PC-3 (cell line): ENCODE data around the gene UBTF. TPM values are rescaled to one million over a fixed set of nuclear protein-coding genes. Genes with fewer than 3 reads are reported as not detected.

ENCODE experiments used
- ATAC-seq: fragments of 200-7000 bp; cut with Tn5 transposase; 2 replicates; pipeline ENCODE4 v1.9.1; 2020; ENCODE audit warnings: mild to moderate bottlenecking, moderate library complexity
- BruUV-seq: library from RNA; stranded (reverse); fragments of 400-500 nt; replicated peaks from 2 replicates; lab custom pipeline; 2021; lab: Mats Ljungman, UMichigan
- CTCF ChIA-PET: fragments of 300-600 bp; sonication (Branson Sonifier 250); formaldehyde crosslinking; loops from one replicate; lab custom pipeline; 2022; ENCODE audit warnings: antibody characterized with exemption; lab: Charles Lee
- POLR2A ChIA-PET: fragments of 300-600 bp; sonication (Branson Sonifier 250); formaldehyde crosslinking; loops from one replicate; lab custom pipeline; 2022; ENCODE audit warnings: antibody characterized with exemption; ENCODE audit not compliant: unreplicated experiment; lab: Charles Lee
- DNase-seq: peaks from one replicate; pipeline ENCODE4 v3.0.0-alpha.2; 2015
- H2AFZ ChIP-seq: fragments of 300-600 bp; sonication (generic); 2 replicates; pipeline ENCODE4 v1.6.0; 2016; ENCODE audit warnings: antibody characterized with exemption, low read length
- H3F3A ChIP-seq: fragments of 300-600 bp; sonication (generic); one replicate; pipeline ENCODE4 v1.6.0; 2017; ENCODE audit warnings: antibody characterized with exemption, low read length, control low read depth, mild to moderate bottlenecking; ENCODE audit not compliant: unreplicated experiment
- H3K27ac ChIP-seq: fragments of 300-600 bp; sonication (generic); 2 replicates; pipeline ENCODE4 v1.5.1; 2016; ENCODE audit warnings: mild to moderate bottlenecking, low read length
- H3K27me3 ChIP-seq: fragments of 300-600 bp; sonication (generic); 2 replicates; pipeline ENCODE4 v1.6.1; 2016; ENCODE audit warnings: low read length, mixed read lengths
- H3K36me3 ChIP-seq: fragments of 300-600 bp; sonication (generic); 2 replicates; pipeline ENCODE4 v1.6.1; 2016; ENCODE audit warnings: low read depth, mixed run types, low read length, mixed read lengths
- H3K4me1 ChIP-seq: fragments of 300-600 bp; sonication (generic); 2 replicates; pipeline ENCODE4 v1.5.1; 2016; ENCODE audit warnings: low read length; ENCODE audit not compliant: insufficient read depth
- H3K4me2 ChIP-seq: fragments of 300-600 bp; sonication (generic); 2 replicates; pipeline ENCODE4 v1.6.0; 2016; ENCODE audit warnings: low read length
- H3K4me3 ChIP-seq: fragments of 300-600 bp; sonication (generic); 2 replicates; pipeline ENCODE4 v1.5.1; 2016; ENCODE audit warnings: mild to moderate bottlenecking, low read length, mixed read lengths
- H3K79me2 ChIP-seq: fragments of 300-600 bp; sonication (generic); 2 replicates; pipeline ENCODE4 v1.6.1; 2017; ENCODE audit warnings: low read length, mixed read lengths
- H3K9ac ChIP-seq: fragments of 300-600 bp; sonication (generic); 2 replicates; pipeline ENCODE4 v1.6.0; 2016; ENCODE audit warnings: mild to moderate bottlenecking, low read length
- H3K9me2 ChIP-seq: fragments of 300-600 bp; sonication (generic); replicated peaks from 2 replicates; pipeline ENCODE4 v1.6.1; 2016; ENCODE audit warnings: mixed run types, low read length, mixed read lengths
- H3K9me3 ChIP-seq: fragments of 300-600 bp; sonication (generic); 2 replicates; pipeline ENCODE4 v1.6.1; 2016; ENCODE audit warnings: low read length, mixed read lengths
- H4K20me1 ChIP-seq: fragments of 300-600 bp; sonication (generic); 2 replicates; pipeline ENCODE4 v1.6.1; 2016; ENCODE audit warnings: low read length, mixed read lengths
- EZH2 ChIP-seq: fragments of 300-600 bp; sonication (generic); IDR thresholded peaks from one replicate; pipeline ENCODE4 v1.6.1; 2017; ENCODE audit warnings: antibody characterized with exemption, mild to moderate bottlenecking, low read length; ENCODE audit not compliant: unreplicated experiment
- EZH2phosphoT487 ChIP-seq: fragments of 300-600 bp; sonication (generic); IDR thresholded peaks from 2 replicates; pipeline ENCODE4 v1.6.1; 2018; ENCODE audit warnings: mild to moderate bottlenecking, antibody characterized with exemption, low read length, borderline replicate concordance
- intact Hi-C: fragments of 100-400 bp; cut with micrococcal nuclease; formaldehyde crosslinking; loops from 2 replicates; pipeline ENCODE4 v1.9.0; 2023
- total RNA-seq: library from RNA; depleted of rRNA; stranded (reverse); fragments of >200 nt; gene quantifications from 2 replicates; pipeline ENCODE4 v1.2.3, GENCODE V29; 2014
- TF ChIP-seq, protein P1 (sequence below): fragments of 300-600 bp; sonication (generic); conservative IDR thresholded peaks from 2 replicates; pipeline ENCODE4 v1.5.1; 2017; ENCODE audit warnings: antibody characterized with exemption, low read depth, mild to moderate bottlenecking, low read length

UBTF gene
- total RNA-seq, 1 experiment from 2014 or later, result 139 TPM

- no peaks in the 10 kb centered on the region for H3K9me2 ChIP-seq
- no peaks in the 10 kb centered on the region for H3K9me3 ChIP-seq
- no peak overlapping the region for H3K27ac ChIP-seq
- no peak overlapping the region for H2AFZ ChIP-seq
- TF ChIP-seq EZH2phosphoT487 (no peak), EZH2 (no peak)
- TF ChIP-seq, protein P1, sequence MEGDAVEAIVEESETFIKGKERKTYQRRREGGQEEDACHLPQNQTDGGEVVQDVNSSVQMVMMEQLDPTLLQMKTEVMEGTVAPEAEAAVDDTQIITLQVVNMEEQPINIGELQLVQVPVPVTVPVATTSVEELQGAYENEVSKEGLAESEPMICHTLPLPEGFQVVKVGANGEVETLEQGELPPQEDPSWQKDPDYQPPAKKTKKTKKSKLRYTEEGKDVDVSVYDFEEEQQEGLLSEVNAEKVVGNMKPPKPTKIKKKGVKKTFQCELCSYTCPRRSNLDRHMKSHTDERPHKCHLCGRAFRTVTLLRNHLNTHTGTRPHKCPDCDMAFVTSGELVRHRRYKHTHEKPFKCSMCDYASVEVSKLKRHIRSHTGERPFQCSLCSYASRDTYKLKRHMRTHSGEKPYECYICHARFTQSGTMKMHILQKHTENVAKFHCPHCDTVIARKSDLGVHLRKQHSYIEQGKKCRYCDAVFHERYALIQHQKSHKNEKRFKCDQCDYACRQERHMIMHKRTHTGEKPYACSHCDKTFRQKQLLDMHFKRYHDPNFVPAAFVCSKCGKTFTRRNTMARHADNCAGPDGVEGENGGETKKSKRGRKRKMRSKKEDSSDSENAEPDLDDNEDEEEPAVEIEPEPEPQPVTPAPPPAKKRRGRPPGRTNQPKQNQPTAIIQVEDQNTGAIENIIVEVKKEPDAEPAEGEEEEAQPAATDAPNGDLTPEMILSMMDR, result no peak
- H3K4me2 ChIP-seq, result no peak overlapping the region
- CTCF ChIA-PET, result interaction anchor here (0.6 to 1.8 kb wide), 7 partner anchors 9 to 161 kb away, joined by 4 to 42 read pairs (median 8); partner anchors contain the start of gene HDAC5
- DNase-seq, result no peak
- POLR2A ChIA-PET, result no interaction called here
- peaks cover 9% of the 10 kb centered on the region for H3K4me1 ChIP-seq
- no peaks in the 10 kb centered on the region for H3K79me2 ChIP-seq
- BruUV-seq, result no TSS peak
- H3F3A ChIP-seq, result no peaks in the 10 kb centered on the region
- no peak overlapping the region for H3K4me3 ChIP-seq
- no peaks in the 10 kb centered on the region for H4K20me1 ChIP-seq
- no peaks in the 10 kb centered on the region for H3K27me3 ChIP-seq
- ATAC-seq, result no peak
- intact Hi-C loops, result no loop called here
- H3K9ac ChIP-seq, result no peak overlapping the region
- H3K36me3 ChIP-seq, result no peaks in the 10 kb centered on the region
Measured at GRCh38 chr17:44167181-44167861, 52.2 kb downstream of the UBTF start.

- H3K9me2 ChIP-seq, result no peaks in the 10 kb centered on the region
- H3K4me3 ChIP-seq, result no peak overlapping the region
- POLR2A ChIA-PET, result no interaction called here
- no peak overlapping the region for H3K9ac ChIP-seq
- H3K4me2 ChIP-seq, result no peak overlapping the region
- peaks cover 16% of the 10 kb centered on the region; the same call in 1 of the 2 replicates for H3K36me3 ChIP-seq
- H2AFZ ChIP-seq, result no peak overlapping the region
- DNase-seq (peak; percentile 1), ATAC-seq (no peak)
- no peaks in the 10 kb centered on the region for H3K79me2 ChIP-seq
- no peak overlapping the region for H3K27ac ChIP-seq
- H3K9me3 ChIP-seq, result no peaks in the 10 kb centered on the region
- H4K20me1 ChIP-seq, result no peaks in the 10 kb centered on the region
- no TSS peak for BruUV-seq
- no peaks in the 10 kb centered on the region for H3F3A ChIP-seq
- TF ChIP-seq EZH2, result no peak
- TF ChIP-seq, protein P1, result no peak
- no peak for TF ChIP-seq EZH2phosphoT487
- intact Hi-C loops, result no loop called here
- H3K27me3 ChIP-seq, result no peaks in the 10 kb centered on the region
- CTCF ChIA-PET, result no interaction called here
- peaks cover 4% of the 10 kb centered on the region for H3K4me1 ChIP-seq
Measured at GRCh38 chr17:44164476-44164875, 55.0 kb downstream of the UBTF start.

DNA sequence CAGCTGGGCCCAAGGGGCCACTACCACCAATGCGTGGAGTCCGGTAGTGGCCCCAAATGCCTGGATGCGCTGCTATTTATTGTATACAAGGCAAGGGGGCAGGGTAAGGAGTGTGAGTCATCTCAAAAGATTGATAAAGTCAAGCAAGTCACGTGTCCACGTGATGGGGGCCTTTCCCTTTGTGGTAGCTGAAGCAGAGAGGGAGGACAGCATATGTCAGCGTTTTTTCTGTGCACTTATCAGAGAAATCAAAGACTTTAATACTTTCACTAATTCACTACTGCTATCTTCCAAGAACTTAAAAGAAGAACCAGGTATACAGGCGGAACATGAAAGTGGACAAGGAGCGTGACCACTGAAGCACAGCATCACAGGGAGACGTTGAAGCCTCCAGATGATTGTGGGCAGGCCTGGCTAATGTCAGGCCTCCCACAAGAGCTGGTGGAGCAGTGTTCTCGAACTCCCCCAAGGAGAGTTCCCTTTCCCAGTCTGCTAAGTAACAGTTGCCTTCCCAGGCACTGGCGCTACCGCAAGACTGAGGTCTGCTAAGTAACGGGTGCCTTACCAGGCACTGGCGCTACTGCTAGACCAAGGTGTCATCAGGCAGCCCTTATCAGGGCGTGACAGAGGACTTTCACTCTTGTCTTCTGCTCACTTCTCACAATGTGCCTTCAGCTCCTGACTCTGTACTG, 59.8 kb downstream of the UBTF start:
- H3K79me2 ChIP-seq, result no peaks in the 10 kb centered on the region
- no TSS peak for BruUV-seq
- ChIA-PET POLR2A (no interaction called here), CTCF (no interaction called here)
- H2AFZ ChIP-seq, result no peak overlapping the region
- no peaks in the 10 kb centered on the region for H4K20me1 ChIP-seq
- no peak overlapping the region for H3K4me3 ChIP-seq
- H3K36me3 ChIP-seq, result peaks cover 29% of the 10 kb centered on the region
- no peaks in the 10 kb centered on the region for H3K9me2 ChIP-seq
- intact Hi-C loops, result no loop called here
- no peaks in the 10 kb centered on the region for H3K9me3 ChIP-seq
- TF ChIP-seq, protein P1, result no peak
- TF ChIP-seq EZH2, result no peak
- TF ChIP-seq EZH2phosphoT487, result no peak
- no peaks in the 10 kb centered on the region for H3F3A ChIP-seq
- H3K4me1 ChIP-seq, result no peaks in the 10 kb centered on the region
- H3K9ac ChIP-seq, result no peak overlapping the region
- no peak overlapping the region for H3K27ac ChIP-seq
- no peaks in the 10 kb centered on the region for H3K27me3 ChIP-seq
- ATAC-seq, result no peak
- H3K4me2 ChIP-seq, result no peak overlapping the region
- no peak for DNase-seq
